PC-3 (cell line): ENCODE measurements around the gene SAMD3. TPM values are rescaled to one million over a fixed set of nuclear protein-coding genes. Genes with fewer than 3 reads are reported as not detected.
A peak's percentile ranks its signal among the peaks of the same experiment; 100 is the strongest.
"Not testable (repeated sequence)": the region's sequence is repeated elsewhere in the genome, so short reads cannot be mapped to it uniquely, and the experiment has no call there.

Experiments used
- ATAC-seq: fragments of 200-7000 bp; cut with Tn5 transposase; 2 replicates; pipeline ENCODE4 v1.9.1; 2020; ENCODE audit warnings: mild to moderate bottlenecking, moderate library complexity
- Bru-seq: library from RNA; stranded (reverse); fragments of 400-500 nt; gene quantifications from one replicate; lab custom pipeline; 2021; lab: Mats Ljungman, UMichigan
- BruChase-seq, 2 experiments: library from RNA; stranded (reverse); fragments of 400-500 nt; gene quantifications; one replicate each; lab custom pipeline; 2021; lab: Mats Ljungman, UMichigan
- BruUV-seq: library from RNA; stranded (reverse); fragments of 400-500 nt; replicated peaks from 2 replicates; lab custom pipeline; 2021; lab: Mats Ljungman, UMichigan
- CTCF ChIA-PET: fragments of 300-600 bp; sonication (Branson Sonifier 250); formaldehyde crosslinking; loops from one replicate; lab custom pipeline; 2022; ENCODE audit warnings: antibody characterized with exemption; lab: Charles Lee
- POLR2A ChIA-PET: fragments of 300-600 bp; sonication (Branson Sonifier 250); formaldehyde crosslinking; loops from one replicate; lab custom pipeline; 2022; ENCODE audit warnings: antibody characterized with exemption; ENCODE audit not compliant: unreplicated experiment; lab: Charles Lee
- DNase-seq: peaks from one replicate; pipeline ENCODE4 v3.0.0-alpha.2; 2015
- H2AFZ ChIP-seq: fragments of 300-600 bp; sonication (generic); 2 replicates; pipeline ENCODE4 v1.6.0; 2016; ENCODE audit warnings: antibody characterized with exemption, low read length
- H3F3A ChIP-seq: fragments of 300-600 bp; sonication (generic); one replicate; pipeline ENCODE4 v1.6.0; 2017; ENCODE audit warnings: antibody characterized with exemption, low read length, control low read depth, mild to moderate bottlenecking; ENCODE audit not compliant: unreplicated experiment
- H3K27ac ChIP-seq: fragments of 300-600 bp; sonication (generic); 2 replicates; pipeline ENCODE4 v1.5.1; 2016; ENCODE audit warnings: mild to moderate bottlenecking, low read length
- H3K27me3 ChIP-seq: fragments of 300-600 bp; sonication (generic); 2 replicates; pipeline ENCODE4 v1.6.1; 2016; ENCODE audit warnings: low read length, mixed read lengths
- H3K36me3 ChIP-seq: fragments of 300-600 bp; sonication (generic); 2 replicates; pipeline ENCODE4 v1.6.1; 2016; ENCODE audit warnings: low read depth, mixed run types, low read length, mixed read lengths
- H3K4me1 ChIP-seq: fragments of 300-600 bp; sonication (generic); 2 replicates; pipeline ENCODE4 v1.5.1; 2016; ENCODE audit warnings: low read length; ENCODE audit not compliant: insufficient read depth
- H3K4me2 ChIP-seq: fragments of 300-600 bp; sonication (generic); 2 replicates; pipeline ENCODE4 v1.6.0; 2016; ENCODE audit warnings: low read length
- H3K4me3 ChIP-seq: fragments of 300-600 bp; sonication (generic); 2 replicates; pipeline ENCODE4 v1.5.1; 2016; ENCODE audit warnings: mild to moderate bottlenecking, low read length, mixed read lengths
- H3K79me2 ChIP-seq: fragments of 300-600 bp; sonication (generic); 2 replicates; pipeline ENCODE4 v1.6.1; 2017; ENCODE audit warnings: low read length, mixed read lengths
- H3K9ac ChIP-seq: fragments of 300-600 bp; sonication (generic); 2 replicates; pipeline ENCODE4 v1.6.0; 2016; ENCODE audit warnings: mild to moderate bottlenecking, low read length
- H3K9me2 ChIP-seq: fragments of 300-600 bp; sonication (generic); replicated peaks from 2 replicates; pipeline ENCODE4 v1.6.1; 2016; ENCODE audit warnings: mixed run types, low read length, mixed read lengths
- H3K9me3 ChIP-seq: fragments of 300-600 bp; sonication (generic); 2 replicates; pipeline ENCODE4 v1.6.1; 2016; ENCODE audit warnings: low read length, mixed read lengths
- H4K20me1 ChIP-seq: fragments of 300-600 bp; sonication (generic); 2 replicates; pipeline ENCODE4 v1.6.1; 2016; ENCODE audit warnings: low read length, mixed read lengths
- CTCF ChIP-seq: fragments of 300-600 bp; sonication (generic); conservative IDR thresholded peaks from 2 replicates; pipeline ENCODE4 v1.5.1; 2017; ENCODE audit warnings: antibody characterized with exemption, low read depth, mild to moderate bottlenecking, low read length
- EZH2 ChIP-seq: fragments of 300-600 bp; sonication (generic); IDR thresholded peaks from one replicate; pipeline ENCODE4 v1.6.1; 2017; ENCODE audit warnings: antibody characterized with exemption, mild to moderate bottlenecking, low read length; ENCODE audit not compliant: unreplicated experiment
- EZH2phosphoT487 ChIP-seq: fragments of 300-600 bp; sonication (generic); IDR thresholded peaks from 2 replicates; pipeline ENCODE4 v1.6.1; 2018; ENCODE audit warnings: mild to moderate bottlenecking, antibody characterized with exemption, low read length, borderline replicate concordance
- intact Hi-C: fragments of 100-400 bp; cut with micrococcal nuclease; formaldehyde crosslinking; loops from 2 replicates; pipeline ENCODE4 v1.9.0; 2023
- long read RNA-seq: library from polyadenylated mRNA; unstranded; transcript quantifications from one replicate; pipeline ENCODE4 v2.0.0, GENCODE V29; 2021; ENCODE audit not compliant: unreplicated experiment
- total RNA-seq: library from RNA; depleted of rRNA; stranded (reverse); fragments of >200 nt; gene quantifications from 2 replicates; pipeline ENCODE4 v1.2.3, GENCODE V29; 2014; rRNA removed

The SAMD3 gene, protein sequence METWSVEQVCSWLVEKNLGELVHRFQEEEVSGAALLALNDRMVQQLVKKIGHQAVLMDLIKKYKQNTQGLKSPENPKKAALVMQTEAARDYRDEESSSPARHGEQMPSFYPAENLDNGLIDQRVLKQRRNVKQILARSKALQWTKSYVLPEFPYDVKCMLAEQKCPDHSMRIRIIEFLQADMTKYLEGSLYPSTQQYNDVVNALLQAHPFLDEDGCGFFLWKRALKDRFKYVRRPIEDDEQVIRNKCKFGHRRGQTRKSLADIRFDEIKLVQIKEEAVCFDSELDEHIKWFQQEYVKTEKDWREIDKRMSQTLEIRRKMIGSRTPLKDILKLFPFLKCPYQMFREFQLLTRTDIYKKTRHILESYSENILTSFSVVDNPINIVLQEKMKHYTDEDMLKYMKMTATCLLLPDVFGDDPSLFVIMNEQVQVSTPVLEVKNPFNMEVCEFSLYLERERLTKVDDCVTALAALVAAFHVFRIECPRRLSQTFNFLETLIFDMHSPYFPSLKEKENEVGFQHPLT
- total RNA-seq (not detected in 2 replicates), Bru-seq, nascent RNA (percentile 6 among the genes with signal in this experiment), BruChase-seq, experiment 1, labeled RNA remaining after a 6-hour chase (percentile 3 among the genes with signal in this experiment), BruChase-seq, experiment 2, labeled RNA remaining after a 2-hour chase (percentile 6 among the genes with signal in this experiment)
- long read RNA-seq = 0 reads

GRCh38 chr6:130222775-130223174 is at the start of gene SAMD3:
SAMD3 (minus strand) TSS chr6:130222951; CDS start chr6:130215273, 7,678 bp downstream.
- no peak within 1 kb of the TSS for H3K27ac ChIP-seq
- no peaks in the 10 kb centered on the region for H3F3A ChIP-seq
- H3K79me2 ChIP-seq = no peaks in the 10 kb centered on the region
- no peaks in the 10 kb centered on the region for H3K36me3 ChIP-seq
- CTCF ChIA-PET = no interaction called here
- H4K20me1 ChIP-seq = no peaks in the 10 kb centered on the region
- no peaks in the 10 kb centered on the region for H3K4me1 ChIP-seq
- intact Hi-C loops = no loop called here
- no peak for DNase-seq
- no peak for TF ChIP-seq CTCF
- no peak for TF ChIP-seq EZH2
- no peak for TF ChIP-seq EZH2phosphoT487
- no peak within 1 kb of the TSS for H3K4me2 ChIP-seq
- no peak for ATAC-seq
- no peaks in the 10 kb centered on the region for H3K9me2 ChIP-seq
- H3K9me3 ChIP-seq = no peaks in the 10 kb centered on the region
- POLR2A ChIA-PET = no interaction called here
- no peak within 1 kb of the TSS for H3K9ac ChIP-seq
- H3K27me3 ChIP-seq = peaks cover 6% of the 10 kb centered on the region; the same call in 1 of the 2 replicates
- no peak within 1 kb of the TSS for H2AFZ ChIP-seq
- BruUV-seq = no TSS peak
- H3K4me3 ChIP-seq = no peak within 1 kb of the TSS

DNA sequence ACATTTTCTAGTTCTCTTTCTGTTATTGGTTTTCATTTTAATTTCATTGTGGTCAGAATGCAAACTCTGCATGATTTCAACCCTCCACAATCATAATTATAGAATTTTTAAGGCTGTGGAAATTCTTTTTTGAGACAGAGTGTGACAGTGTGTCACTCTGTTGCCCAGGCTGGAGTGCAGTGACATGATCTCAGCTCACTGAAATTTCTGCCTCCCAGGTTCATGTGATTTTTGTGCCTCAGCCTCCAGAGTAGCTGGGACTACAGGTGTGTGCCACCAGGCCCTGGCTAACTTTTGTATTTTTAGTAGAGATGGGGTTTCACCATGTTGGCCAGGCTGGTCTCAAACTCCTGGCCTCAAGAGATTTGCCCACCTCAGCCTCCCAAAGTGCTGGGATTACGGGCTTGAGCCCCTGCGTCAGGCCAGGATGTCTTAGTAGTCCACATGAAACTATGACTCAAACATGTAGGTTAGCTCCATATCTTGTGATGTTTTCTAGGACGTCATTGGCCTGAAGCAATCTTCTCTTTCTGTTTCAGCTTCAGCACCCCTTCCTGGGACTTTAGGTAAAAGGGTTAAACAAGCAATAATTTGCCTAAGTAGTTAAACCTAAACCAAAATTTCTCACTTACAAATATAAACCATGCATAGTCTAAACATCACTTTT is 47.4 kb upstream of the SAMD3 start:
- ATAC-seq (no peak), DNase-seq (no peak)
- no peaks in the 10 kb centered on the region for H3K36me3 ChIP-seq
- no peaks in the 10 kb centered on the region for H3K9me2 ChIP-seq
- no peak overlapping the region for H3K4me2 ChIP-seq
- H4K20me1 ChIP-seq = no peaks in the 10 kb centered on the region
- H3K79me2 ChIP-seq = no peaks in the 10 kb centered on the region
- no peak for TF ChIP-seq EZH2
- peaks cover 12% of the 10 kb centered on the region; the same call in 1 of the 2 replicates for H3K9me3 ChIP-seq
- H3K4me3 ChIP-seq = no peak overlapping the region
- H2AFZ ChIP-seq = no peak overlapping the region
- no peak overlapping the region for H3K9ac ChIP-seq
- POLR2A ChIA-PET = no interaction called here
- H3K27me3 ChIP-seq = no peaks in the 10 kb centered on the region
- no TSS peak for BruUV-seq
- no peaks in the 10 kb centered on the region for H3K4me1 ChIP-seq
- H3F3A ChIP-seq = no peaks in the 10 kb centered on the region
- no peak overlapping the region for H3K27ac ChIP-seq
- intact Hi-C loops = no loop called here
- CTCF ChIA-PET = no interaction called here

- H3F3A ChIP-seq, H2AFZ ChIP-seq, H3K9me3 ChIP-seq, H3K9ac ChIP-seq, POLR2A ChIA-PET, DNase-seq, BruUV-seq, CTCF ChIA-PET, H4K20me1 ChIP-seq, H3K79me2 ChIP-seq, H3K27me3 ChIP-seq, H3K4me3 ChIP-seq, H3K36me3 ChIP-seq, H3K4me2 ChIP-seq, intact Hi-C loops, H3K9me2 ChIP-seq, ATAC-seq, H3K27ac ChIP-seq, H3K4me1 ChIP-seq: not testable (repeated sequence)
These were observed 42.8 kb upstream of the SAMD3 start for GRCh38 chr6:130265553-130265952.
